H1 (cell line): ENCODE results near the gene TSKS.

Experiments
- CEBPB ChIP-seq: IDR thresholded peaks from 2 replicates; pipeline ENCODE4 v1.6.1; 2012; ENCODE audit warnings: low read depth, low read length
- CTCF ChIP-seq, 3 experiments: IDR thresholded peaks; 1 replicate in 2 of 3; 2 replicates in 1 of 3; pipeline versions ENCODE4 v1.5.1 to v1.6.1; 2011; ENCODE audit warnings: low read length in 3 of 3, mild to moderate bottlenecking in 3 of 3, inconsistent platforms in 2 of 3, low read depth in 1 of 3, moderate library complexity in 1 of 3; ENCODE audit not compliant: insufficient read depth in 1 of 3; ENCODE audit errors: control extremely low read depth in 1 of 3
- EGR1 ChIP-seq: IDR thresholded peaks from 2 replicates; pipeline ENCODE4 v1.6.1; 2011; ENCODE audit warnings: low read depth, low read length, borderline replicate concordance
- EP300 ChIP-seq, 2 experiments: IDR thresholded peaks; 1 replicate in 1 of 2; 2 replicates in 1 of 2; pipeline ENCODE4 v1.6.1; 2011 to 2012; ENCODE audit warnings: low read depth in 2 of 2, low read length in 2 of 2, mild to moderate bottlenecking in 2 of 2, borderline replicate concordance in 1 of 2, inconsistent platforms in 1 of 2, moderate library complexity in 1 of 2
- JUN ChIP-seq: IDR thresholded peaks from 2 replicates; pipeline ENCODE4 v1.6.1; 2011; ENCODE audit warnings: low read depth, mild to moderate bottlenecking, improper control_type of control experiment, low read length
- MAFK ChIP-seq: IDR thresholded peaks from 2 replicates; pipeline ENCODE4 v1.6.1; 2012; ENCODE audit warnings: low read depth, mild to moderate bottlenecking, improper control_type of control experiment, low read length
- POLR2AphosphoS5 ChIP-seq: IDR thresholded peaks from 2 replicates; pipeline ENCODE4 v1.6.1; 2011; ENCODE audit warnings: low read depth, low read length
- RAD21 ChIP-seq, 2 experiments: IDR thresholded peaks in 1 of 2; conservative IDR thresholded peaks in 1 of 2; 2 replicates each; pipeline ENCODE4 v1.6.1; 2011; ENCODE audit warnings: low read depth in 2 of 2, low read length in 2 of 2, improper control_type of control experiment in 1 of 2, inconsistent platforms in 1 of 2, mild to moderate bottlenecking in 1 of 2, moderate library complexity in 1 of 2
- RXRA ChIP-seq: IDR thresholded peaks from 2 replicates; pipeline ENCODE4 v1.6.1; 2011; ENCODE audit warnings: low read depth, mild to moderate bottlenecking, low read length, moderate library complexity; ENCODE audit not compliant: insufficient read depth
- SIN3A ChIP-seq, 2 experiments: IDR thresholded peaks in 1 of 2; conservative IDR thresholded peaks in 1 of 2; 2 replicates each; pipeline ENCODE4 v1.6.1; 2011 to 2012; ENCODE audit warnings: low read length in 2 of 2, improper control_type of control experiment in 1 of 2, low read depth in 1 of 2, mild to moderate bottlenecking in 1 of 2
- SP2 ChIP-seq: IDR thresholded peaks from 2 replicates; pipeline ENCODE4 v1.6.1; 2012; ENCODE audit warnings: mild to moderate bottlenecking, low read length, inconsistent platforms
- TCF12 ChIP-seq: IDR thresholded peaks from 2 replicates; pipeline ENCODE4 v1.6.1; 2011; ENCODE audit warnings: low read depth, mild to moderate bottlenecking, low read length
- USF2 ChIP-seq: IDR thresholded peaks from 2 replicates; pipeline ENCODE4 v1.6.1; 2011; ENCODE audit warnings: low read length, improper control_type of control experiment
- ZNF274 ChIP-seq: IDR thresholded peaks from 2 replicates; pipeline ENCODE4 v1.7.0; 2012; ENCODE audit warnings: low read length, borderline replicate concordance; ENCODE audit errors: extremely low read depth

- TF ChIP-seq POLR2AphosphoS5 (no peak), RAD21 (IDR thresholded peaks at IDR 0.05 in 1 of 2, conservative IDR thresholded peaks at IDR 0.05 in 1 of 2; ENCODE audit: low read depth in 2 of 2, low read length in 2 of 2) (no peak), MAFK (no peak), RXRA (no peak), SIN3A (conservative IDR thresholded peaks at IDR 0.05 in 1 of 2, IDR thresholded peaks at IDR 0.05 in 1 of 2; ENCODE audit: low read depth in 1 of 2, low read length in 2 of 2) (no peak), CTCF (IDR thresholded peaks at IDR 0.05; ENCODE audit: control extremely low read depth in 1 of 3, insufficient read depth in 1 of 3, low read depth in 1 of 3, low read length in 3 of 3) (no peak), CEBPB (no peak), EGR1 (no peak), ZNF274 (no peak), EP300 (IDR thresholded peaks at IDR 0.05; ENCODE audit: borderline replicate concordance in 1 of 2, low read depth in 2 of 2, low read length in 2 of 2) (no peak), TCF12 (no peak), JUN (no peak), USF2 (no peak), SP2 (no peak)
Observed at GRCh38 chr19:49805822-49806619, 42.9 kb upstream of the TSKS start.
